C4-2B (cell line): ENCODE measurements around the gene C1QTNF6.

Source experiments
- ZFX ChIP-seq: fragments of 450-650 bp; IDR thresholded peaks from 2 replicates; pipeline ENCODE4 v1.6.1; 2017
- TF ChIP-seq, protein P1 (sequence below): fragments of 450-650 bp; conservative IDR thresholded peaks from 2 replicates; pipeline ENCODE4 v1.5.1; 2017; ENCODE audit warnings: mild to moderate bottlenecking

GRCh38 chr22:37139762-37140161, 48.3 kb downstream of the C1QTNF6 start:
- TF ChIP-seq, protein P1, sequence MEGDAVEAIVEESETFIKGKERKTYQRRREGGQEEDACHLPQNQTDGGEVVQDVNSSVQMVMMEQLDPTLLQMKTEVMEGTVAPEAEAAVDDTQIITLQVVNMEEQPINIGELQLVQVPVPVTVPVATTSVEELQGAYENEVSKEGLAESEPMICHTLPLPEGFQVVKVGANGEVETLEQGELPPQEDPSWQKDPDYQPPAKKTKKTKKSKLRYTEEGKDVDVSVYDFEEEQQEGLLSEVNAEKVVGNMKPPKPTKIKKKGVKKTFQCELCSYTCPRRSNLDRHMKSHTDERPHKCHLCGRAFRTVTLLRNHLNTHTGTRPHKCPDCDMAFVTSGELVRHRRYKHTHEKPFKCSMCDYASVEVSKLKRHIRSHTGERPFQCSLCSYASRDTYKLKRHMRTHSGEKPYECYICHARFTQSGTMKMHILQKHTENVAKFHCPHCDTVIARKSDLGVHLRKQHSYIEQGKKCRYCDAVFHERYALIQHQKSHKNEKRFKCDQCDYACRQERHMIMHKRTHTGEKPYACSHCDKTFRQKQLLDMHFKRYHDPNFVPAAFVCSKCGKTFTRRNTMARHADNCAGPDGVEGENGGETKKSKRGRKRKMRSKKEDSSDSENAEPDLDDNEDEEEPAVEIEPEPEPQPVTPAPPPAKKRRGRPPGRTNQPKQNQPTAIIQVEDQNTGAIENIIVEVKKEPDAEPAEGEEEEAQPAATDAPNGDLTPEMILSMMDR: no peak
- no peak for TF ChIP-seq ZFX
